Osteoblast (primary cell): ENCODE results near the gene TMEM92. TPM values are rescaled to one million over a fixed set of nuclear protein-coding genes. Genes with fewer than 3 reads are reported as not detected.

Source experiments
- DNase-seq: peaks from one replicate; pipeline ENCODE4 v3.0.0; 2011; ENCODE audit warnings: low spot score, mixed read lengths; ENCODE audit not compliant: insufficient read length; ENCODE audit errors: missing footprints
- H2AFZ ChIP-seq: 2 replicates; pipeline ENCODE4 v1.6.0; 2011; ENCODE audit warnings: mild to moderate bottlenecking, low read length
- H3K27ac ChIP-seq: 2 replicates; pipeline ENCODE4 v1.5.1; 2011; ENCODE audit warnings: mild to moderate bottlenecking, low read depth, low read length, moderate library complexity
- H3K27me3 ChIP-seq: 2 replicates; pipeline ENCODE4 v1.6.0; 2012; ENCODE audit warnings: mild to moderate bottlenecking, control low read depth, inconsistent platforms, low read length, moderate library complexity; ENCODE audit not compliant: insufficient read depth
- H3K36me3 ChIP-seq: 2 replicates; pipeline ENCODE4 v1.5.1; 2011; ENCODE audit warnings: mild to moderate bottlenecking, low read length, control low read depth, moderate library complexity; ENCODE audit not compliant: insufficient read depth
- H3K4me1 ChIP-seq: 2 replicates; pipeline ENCODE4 v1.5.1; 2011; ENCODE audit warnings: mild to moderate bottlenecking, low read length, control low read depth, moderate library complexity; ENCODE audit not compliant: insufficient read depth
- H3K4me2 ChIP-seq: 2 replicates; pipeline ENCODE4 v1.6.0; 2011; ENCODE audit warnings: mild to moderate bottlenecking, low read length; ENCODE audit not compliant: insufficient read depth
- H3K4me3 ChIP-seq: fragments of 200-600 bp; sonication (generic); 3 replicates; pipeline ENCODE4 v1.5.1; 2012; ENCODE audit warnings: mild to moderate bottlenecking, low read length, inconsistent platforms; ENCODE audit not compliant: insufficient read depth
- H3K79me2 ChIP-seq: 2 replicates; pipeline ENCODE4 v1.6.0; 2012; ENCODE audit warnings: mild to moderate bottlenecking, low read length, control low read depth, inconsistent platforms; ENCODE audit not compliant: insufficient read depth
- H3K9me3 ChIP-seq: 2 replicates; pipeline ENCODE4 v1.5.1; 2011; ENCODE audit warnings: low read depth, low read length, control low read depth
- H4K20me1 ChIP-seq: 2 replicates; pipeline ENCODE4 v1.6.0; 2012; ENCODE audit warnings: mild to moderate bottlenecking, low read length, control low read depth; ENCODE audit not compliant: insufficient read depth
- total RNA-seq: library from RNA; depleted of rRNA; stranded (reverse); fragments of >200 nt; gene quantifications from 2 replicates; pipeline ENCODE4 v1.2.3, GENCODE V29; 2012
- TF ChIP-seq, protein P1 (sequence below): IDR thresholded peaks from 2 replicates; pipeline ENCODE4 v1.5.1; 2011; ENCODE audit warnings: mild to moderate bottlenecking, low read depth, low read length, moderate library complexity; ENCODE audit errors: extremely low read depth

TMEM92 gene
- total RNA-seq, 1 donor: 0.36 TPM

DNA sequence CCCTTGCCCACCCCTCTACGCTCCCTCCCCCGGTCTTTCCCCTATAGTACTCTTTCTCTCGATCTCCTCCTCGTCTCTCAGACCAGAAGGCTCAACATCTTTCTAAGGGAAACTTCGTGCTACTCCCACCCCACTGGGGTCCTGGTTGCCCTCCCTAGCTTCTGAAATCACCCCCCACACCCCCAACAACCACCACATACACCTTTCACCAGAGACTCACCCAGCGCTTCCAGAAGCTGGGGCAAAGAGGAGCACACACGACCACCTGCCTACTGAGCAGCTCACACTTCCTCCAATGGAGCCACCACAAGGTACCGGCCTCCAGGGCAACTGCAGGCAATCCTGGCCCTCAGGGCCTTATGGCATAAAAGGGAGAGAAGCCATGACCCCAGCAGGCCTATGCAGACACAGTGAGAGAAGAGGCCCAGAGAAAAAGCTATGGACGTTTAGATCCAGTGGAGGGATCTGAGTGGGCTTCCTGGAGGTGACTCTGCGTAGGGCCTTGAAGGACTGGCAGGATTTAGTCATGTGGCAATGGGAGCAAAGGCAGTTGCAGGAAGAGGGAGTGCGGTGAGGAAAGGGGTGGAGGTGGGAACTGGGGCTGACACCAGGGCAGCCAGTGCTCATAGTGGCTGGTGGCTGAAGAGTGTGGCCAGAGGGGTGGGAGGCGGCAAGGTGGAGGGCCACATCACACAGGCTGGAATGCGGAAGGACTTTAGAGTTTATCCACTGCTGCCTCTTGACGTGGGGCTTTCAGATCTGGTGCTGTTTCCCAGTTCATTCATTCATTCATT is 12.1 kb upstream of the TMEM92 start:
- H3K4me2 ChIP-seq: no peak overlapping the region
- TF ChIP-seq, protein P1, sequence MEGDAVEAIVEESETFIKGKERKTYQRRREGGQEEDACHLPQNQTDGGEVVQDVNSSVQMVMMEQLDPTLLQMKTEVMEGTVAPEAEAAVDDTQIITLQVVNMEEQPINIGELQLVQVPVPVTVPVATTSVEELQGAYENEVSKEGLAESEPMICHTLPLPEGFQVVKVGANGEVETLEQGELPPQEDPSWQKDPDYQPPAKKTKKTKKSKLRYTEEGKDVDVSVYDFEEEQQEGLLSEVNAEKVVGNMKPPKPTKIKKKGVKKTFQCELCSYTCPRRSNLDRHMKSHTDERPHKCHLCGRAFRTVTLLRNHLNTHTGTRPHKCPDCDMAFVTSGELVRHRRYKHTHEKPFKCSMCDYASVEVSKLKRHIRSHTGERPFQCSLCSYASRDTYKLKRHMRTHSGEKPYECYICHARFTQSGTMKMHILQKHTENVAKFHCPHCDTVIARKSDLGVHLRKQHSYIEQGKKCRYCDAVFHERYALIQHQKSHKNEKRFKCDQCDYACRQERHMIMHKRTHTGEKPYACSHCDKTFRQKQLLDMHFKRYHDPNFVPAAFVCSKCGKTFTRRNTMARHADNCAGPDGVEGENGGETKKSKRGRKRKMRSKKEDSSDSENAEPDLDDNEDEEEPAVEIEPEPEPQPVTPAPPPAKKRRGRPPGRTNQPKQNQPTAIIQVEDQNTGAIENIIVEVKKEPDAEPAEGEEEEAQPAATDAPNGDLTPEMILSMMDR: no peak
- H3K79me2 ChIP-seq: peaks cover 6% of the 10 kb centered on the region
- no peaks in the 10 kb centered on the region for H3K27me3 ChIP-seq
- no peaks in the 10 kb centered on the region for H3K9me3 ChIP-seq
- no peak overlapping the region for H3K4me3 ChIP-seq
- H3K27ac ChIP-seq: no peak overlapping the region
- H3K36me3 ChIP-seq: no peaks in the 10 kb centered on the region
- H4K20me1 ChIP-seq: no peaks in the 10 kb centered on the region
- peak; percentile 78 for DNase-seq
- peaks cover 54% of the 10 kb centered on the region for H3K4me1 ChIP-seq
- H2AFZ ChIP-seq: no peak overlapping the region

DNA sequence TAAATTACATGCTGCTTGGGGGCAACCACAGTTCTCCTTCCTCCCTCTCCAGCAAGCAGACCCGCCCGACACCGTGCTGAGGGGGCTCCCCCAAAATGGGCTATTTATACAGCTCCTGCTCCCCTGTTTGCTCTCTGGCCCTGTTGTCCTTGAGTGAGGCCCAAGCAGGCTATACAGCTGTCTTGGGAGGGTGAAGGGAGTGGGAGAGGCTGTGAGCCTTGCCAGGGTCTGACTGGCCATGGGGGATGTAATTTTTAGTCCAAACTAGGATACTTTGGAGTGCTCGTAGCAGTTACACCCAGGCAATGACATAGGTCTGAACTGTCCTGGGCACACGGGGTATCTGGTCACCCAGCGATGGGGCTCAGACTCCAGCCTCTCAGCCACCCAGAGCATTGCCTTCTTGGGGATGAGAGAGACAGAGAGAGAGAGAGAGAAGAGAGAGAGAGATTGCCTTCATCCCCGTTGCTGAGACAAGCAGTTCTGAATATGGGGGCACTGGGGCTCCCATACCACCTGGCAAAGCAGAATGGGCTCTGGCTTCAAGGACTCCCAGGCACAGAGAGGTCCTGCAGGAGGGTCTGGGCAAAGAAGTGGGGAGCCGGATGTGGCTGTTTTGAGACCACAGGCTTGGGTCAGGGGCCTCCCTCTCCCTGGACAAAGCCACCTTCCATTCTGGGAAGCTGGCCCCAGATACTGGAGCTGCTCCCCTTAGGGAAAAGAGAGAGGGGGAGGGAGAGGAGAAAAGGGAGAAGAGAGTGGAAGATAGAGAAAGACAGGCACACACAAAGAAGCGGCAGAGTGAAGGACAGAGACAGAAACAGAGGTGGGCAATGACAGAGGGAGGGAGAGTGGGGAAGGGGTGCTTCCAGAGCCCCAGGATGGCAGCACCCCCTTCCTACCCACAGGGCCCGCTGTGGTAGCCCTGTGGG is 10.7 kb upstream of the TMEM92 start:
- Histone ChIP-seq H3K79me2 (peaks cover 12% of the 10 kb centered on the region), H3K4me2 (peak overlapping the region; percentile 65), H4K20me1 (no peaks in the 10 kb centered on the region), H3K27ac (no peak overlapping the region), H2AFZ (peak overlapping the region; percentile 31), H3K4me1 (peaks cover 68% of the 10 kb centered on the region), H3K4me3 (peak overlapping the region; percentile 46), H3K36me3 (no peaks in the 10 kb centered on the region), H3K9me3 (no peaks in the 10 kb centered on the region), H3K27me3 (no peaks in the 10 kb centered on the region)
- peak; percentile 45 for DNase-seq
- TF ChIP-seq, protein P1: no peak

DNA sequence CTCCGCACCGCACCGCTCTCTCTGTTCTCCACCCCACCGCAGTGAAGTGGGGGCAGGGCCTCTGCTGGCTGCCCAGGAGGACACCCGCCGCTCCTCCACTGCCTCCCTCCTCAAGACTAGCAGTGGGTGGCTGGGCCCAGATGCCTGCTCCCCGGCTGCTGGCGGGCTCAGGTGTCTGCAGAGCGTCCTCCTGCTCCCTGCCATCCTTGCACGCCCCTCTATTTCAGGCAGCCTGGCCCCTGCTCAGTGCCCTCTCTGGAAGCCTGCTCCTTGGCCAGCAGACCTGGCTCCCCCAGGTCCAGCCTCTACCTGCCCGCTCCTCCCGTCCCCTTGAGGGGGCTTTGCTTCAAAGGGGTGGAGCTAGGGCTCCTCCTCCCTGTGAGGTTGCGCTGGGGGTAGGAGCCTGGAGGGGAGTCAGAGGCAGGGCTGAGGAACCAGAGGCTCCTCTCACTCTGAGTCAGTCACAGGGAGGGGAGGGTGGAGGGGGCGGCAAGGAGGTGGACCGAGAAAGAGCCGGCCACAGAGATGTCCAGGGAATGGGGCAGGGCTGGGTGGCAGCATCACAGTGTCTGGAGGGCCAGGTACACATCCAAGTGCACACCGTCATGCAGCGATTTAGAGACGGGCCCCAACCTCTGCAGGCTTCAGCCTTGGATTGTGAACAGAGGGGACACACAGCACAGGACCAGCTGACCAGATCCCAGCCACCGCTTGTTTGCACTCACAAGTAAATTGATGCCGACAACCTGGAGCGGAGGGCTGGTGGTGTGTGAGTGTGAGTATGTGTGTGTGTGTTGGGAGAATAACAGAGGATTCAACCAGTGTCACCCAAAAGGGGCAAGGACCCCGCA is 9.8 kb upstream of the TMEM92 start:
- no peaks in the 10 kb centered on the region for H4K20me1 ChIP-seq
- H3K4me3 ChIP-seq: peak overlapping the region; percentile 46
- peak overlapping the region; percentile 65 for H3K4me2 ChIP-seq
- H3K4me1 ChIP-seq: peaks cover 66% of the 10 kb centered on the region
- TF ChIP-seq, protein P1: no peak
- no peaks in the 10 kb centered on the region for H3K36me3 ChIP-seq
- peak overlapping the region; percentile 30 for H2AFZ ChIP-seq
- H3K27me3 ChIP-seq: no peaks in the 10 kb centered on the region
- H3K27ac ChIP-seq: no peak overlapping the region
- no peaks in the 10 kb centered on the region for H3K9me3 ChIP-seq
- H3K79me2 ChIP-seq: peaks cover 21% of the 10 kb centered on the region
- peak; percentile 97 for DNase-seq
